Ecto neural progenitor cell (in vitro differentiated cells): Measurements from ENCODE around the gene PLXNB2.

Source experiments
- DNase-seq: peaks from one replicate; pipeline ENCODE4 v3.0.0-alpha.2; 2018; ENCODE audit warnings: low spot score

PLXNB2 gene

GRCh38 chr22:50310031-50310722 lies 2.7 kb upstream of the PLXNB2 start:
- no peak for DNase-seq

GRCh38 chr22:50309601-50309991 lies 2.1 kb upstream of the PLXNB2 start:
- DNase-seq, result no peak

DNA sequence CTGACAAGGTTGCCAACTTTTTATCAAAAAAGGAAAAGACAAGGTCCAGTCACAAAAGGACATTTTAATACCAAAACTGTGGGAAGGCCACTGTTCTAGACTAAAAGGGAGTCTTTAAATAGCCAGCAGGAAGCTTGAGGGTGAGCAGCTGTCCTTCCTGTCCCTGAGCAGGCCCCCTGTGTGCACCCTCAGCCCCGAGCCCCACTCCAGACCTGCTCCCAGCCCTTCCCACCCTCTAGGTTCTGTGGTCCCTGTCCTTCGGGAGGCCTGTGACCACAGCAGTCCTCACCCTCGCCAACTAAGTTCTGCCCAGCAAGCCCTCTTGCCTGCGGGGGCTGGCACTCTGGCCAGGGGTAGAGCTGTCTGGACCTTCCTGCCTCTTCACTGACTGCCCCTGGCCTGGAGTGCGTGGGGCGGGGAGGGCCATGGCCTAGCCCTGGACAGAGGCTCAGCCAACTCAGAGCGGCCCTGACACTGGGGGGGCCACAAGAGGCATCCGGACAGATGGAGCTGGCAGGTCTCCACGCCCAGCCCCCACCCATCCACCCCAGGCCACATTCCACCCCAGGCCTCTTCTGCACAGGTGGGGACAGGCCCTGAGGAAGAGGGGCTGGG lies 1.6 kb upstream of the PLXNB2 start:
- DNase-seq, result no peak

DNA sequence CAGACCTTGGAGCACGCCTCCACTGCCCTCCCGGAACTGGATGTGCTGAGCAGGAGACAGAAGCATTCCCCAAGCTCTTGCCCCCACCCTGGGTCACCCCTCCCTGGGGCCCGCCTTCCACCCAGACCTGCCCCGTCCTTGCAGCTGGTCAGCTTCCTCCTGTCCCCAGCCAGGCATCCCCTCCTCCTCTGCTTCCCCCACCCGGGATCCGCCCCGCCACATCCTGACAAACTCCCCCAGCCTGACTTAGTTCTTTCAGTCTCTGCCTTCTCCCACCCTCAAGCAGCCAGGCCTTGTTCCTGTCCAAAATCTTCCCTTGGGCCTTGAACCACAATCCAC lies 1.1 kb upstream of the PLXNB2 start:
- peak; percentile 72 for DNase-seq

DNA sequence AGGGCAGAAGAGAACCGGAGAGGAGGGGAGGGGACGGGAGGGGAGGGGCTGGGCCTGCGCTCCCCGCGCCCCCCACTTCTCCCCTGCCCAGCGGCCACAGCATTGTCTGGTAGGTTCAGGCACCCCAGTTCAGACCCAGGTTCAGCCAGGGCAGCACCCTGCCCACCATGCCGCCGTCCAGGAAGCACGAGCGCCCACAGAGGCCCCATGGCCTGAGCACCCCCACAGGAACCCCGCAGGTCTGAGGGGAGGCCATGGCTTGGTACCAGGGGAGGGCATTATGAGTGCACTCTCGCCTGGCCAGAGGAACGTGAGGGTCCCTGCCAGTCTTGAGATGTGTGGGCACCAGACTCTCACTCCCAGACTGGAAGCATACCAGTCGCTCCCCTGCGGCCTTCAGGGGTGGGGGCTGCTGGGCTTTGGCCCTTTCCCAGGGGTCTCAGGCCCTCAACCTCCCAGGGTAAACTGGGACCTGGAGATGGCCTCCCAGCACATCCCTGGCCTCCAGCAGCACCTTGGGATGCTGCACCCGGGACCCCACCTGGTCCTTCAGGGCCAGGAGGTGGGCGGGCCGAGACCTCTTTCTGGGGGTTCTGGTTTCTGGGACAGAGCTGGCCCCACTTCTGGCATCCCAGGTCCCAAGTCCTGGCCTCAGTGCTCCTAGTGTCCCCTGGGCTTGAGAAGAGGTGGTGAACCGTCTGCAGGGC lies 597 bp upstream of the PLXNB2 start:
- no peak for DNase-seq

DNA sequence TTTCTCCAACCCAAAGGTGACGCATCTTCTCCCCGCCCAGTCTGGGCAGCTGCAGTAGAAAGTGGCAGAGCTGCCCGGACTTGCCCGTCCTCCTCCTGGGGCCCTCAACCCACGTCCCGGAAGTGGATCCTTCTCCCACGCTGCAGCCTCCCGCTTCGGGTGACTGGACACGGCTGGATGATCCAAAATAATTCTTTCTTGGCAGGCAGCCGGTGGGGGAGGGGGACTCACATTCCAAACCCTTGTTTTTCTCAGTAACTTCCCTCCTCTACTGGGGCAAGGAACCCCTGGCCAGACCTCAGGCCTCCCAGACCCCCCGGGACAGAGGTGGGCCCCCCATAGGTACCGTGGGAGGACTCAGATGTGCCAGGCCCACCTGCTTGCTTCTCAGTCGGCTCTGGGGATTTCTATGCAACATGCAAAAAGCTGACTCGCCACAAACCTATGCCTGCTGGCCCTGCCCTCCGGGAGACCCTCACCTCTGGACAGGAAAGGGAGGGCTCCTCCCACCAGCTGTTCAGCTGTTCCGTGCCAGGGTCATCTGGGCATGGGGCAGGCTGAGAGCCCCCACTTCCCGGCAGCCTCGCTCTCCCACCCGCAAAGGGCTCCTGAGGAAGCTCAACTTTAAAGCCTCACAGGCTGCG lies 1.4 kb downstream of the PLXNB2 start:
- no peak for DNase-seq

- DNase-seq, result no peak
Measured at GRCh38 chr22:50305393-50305922, 2.0 kb downstream of the PLXNB2 start.

DNA sequence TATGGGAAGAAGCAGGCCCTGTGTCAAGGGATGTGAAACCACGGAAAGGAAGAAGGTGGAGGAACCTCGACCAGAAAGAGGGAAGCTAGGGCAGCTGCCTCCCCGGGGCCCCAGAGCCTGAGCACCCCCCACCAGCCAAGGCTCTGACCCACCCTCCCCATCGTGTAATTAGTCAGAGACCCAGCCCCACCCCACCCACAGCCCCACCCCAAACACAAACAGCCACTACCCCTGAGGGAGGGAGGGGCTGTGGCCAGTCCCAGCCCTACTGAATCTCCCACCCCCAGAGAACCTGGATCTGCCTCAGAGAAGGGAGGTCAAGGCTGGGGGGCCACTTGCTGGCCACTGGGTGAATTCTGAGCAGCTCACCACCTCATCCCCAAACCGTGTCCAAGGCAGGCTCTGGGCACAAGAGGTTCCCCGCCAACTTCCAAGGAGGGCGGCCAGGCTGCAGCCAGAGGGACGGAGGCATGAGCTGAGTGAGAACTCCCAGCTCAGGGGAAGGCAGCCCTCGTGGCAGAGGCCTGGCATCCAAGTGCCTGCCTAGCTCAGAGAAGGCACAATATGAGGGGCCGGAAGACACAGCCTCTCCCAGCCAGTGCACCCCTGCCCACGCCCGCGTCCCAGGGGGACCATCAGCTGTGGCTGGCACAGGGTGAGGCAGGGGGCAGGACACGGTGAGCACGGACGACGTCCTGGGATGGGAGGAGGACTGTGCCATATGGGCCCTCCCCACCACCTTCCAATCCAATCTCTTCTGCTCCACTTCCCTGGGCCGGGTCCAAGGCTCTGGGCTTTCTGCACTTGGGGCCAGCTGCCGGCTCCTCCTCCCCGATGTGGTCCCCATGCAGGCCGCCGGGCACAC lies 2.7 kb downstream of the PLXNB2 start:
- no peak for DNase-seq

DNA sequence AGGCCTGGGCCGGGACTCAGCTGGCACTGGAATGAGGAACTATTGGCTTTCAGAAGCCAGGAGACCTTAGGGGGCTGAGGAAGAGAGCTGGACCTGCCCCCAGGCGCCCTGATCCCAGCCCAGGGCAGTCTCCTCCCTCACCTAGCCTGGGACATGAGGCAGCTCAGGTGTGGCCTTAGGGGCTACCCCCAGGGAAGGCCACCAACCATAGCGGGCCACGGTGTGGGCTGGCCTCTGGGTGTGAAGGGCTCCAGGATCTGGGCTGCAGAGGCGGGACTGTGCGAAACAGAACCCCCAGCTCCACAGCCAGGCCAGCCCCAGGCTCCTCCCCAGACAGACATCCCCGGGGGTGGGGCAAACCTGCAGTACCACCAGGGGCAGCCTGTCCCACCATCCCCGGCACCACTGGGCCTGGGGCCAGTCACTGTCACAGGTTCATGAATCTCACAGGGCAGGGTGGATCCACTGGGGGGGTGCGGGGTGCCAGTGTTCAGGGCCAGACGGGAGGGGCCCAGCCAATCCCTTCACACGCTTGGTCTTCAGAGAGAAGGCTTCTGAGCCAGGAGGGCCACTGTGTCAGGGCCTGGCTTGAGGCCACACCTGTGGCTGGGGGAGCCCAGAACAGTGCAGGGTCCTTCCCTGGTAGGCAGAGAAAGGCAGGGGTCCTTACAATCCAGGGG lies 3.5 kb downstream of the PLXNB2 start:
- DNase-seq, result no peak

GRCh38 chr22:50303515-50303847 lies 4.0 kb downstream of the PLXNB2 start:
- no peak for DNase-seq

- DNase-seq, result no peak
Measured at GRCh38 chr22:50302564-50302963, 4.9 kb downstream of the PLXNB2 start.

DNA sequence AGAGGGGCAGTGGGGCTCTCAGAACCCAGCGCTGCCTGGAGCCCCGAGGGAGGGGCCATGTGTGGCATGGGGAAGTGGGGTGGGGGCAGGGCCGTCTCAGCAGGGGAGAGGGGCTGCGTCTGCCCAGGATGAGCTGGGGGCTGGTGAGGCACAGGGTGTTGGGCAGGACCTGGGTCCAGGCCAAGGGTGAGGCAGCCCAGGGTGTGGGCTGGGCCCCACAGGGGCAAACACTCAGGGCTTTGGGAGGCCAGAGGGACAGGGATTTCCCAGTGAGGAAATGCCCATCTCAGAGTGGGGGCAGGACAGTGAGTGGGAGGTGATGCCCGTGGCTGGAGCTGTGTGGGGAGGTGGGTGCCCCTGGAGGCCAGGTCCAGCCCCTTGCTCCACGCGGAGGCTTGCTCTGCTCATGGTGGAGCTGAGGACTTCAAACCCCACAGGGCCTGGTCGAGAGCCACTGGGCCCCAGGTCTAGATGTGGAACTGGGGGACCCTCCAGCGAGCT lies 5.4 kb downstream of the PLXNB2 start:
- DNase-seq, result no peak

DNA sequence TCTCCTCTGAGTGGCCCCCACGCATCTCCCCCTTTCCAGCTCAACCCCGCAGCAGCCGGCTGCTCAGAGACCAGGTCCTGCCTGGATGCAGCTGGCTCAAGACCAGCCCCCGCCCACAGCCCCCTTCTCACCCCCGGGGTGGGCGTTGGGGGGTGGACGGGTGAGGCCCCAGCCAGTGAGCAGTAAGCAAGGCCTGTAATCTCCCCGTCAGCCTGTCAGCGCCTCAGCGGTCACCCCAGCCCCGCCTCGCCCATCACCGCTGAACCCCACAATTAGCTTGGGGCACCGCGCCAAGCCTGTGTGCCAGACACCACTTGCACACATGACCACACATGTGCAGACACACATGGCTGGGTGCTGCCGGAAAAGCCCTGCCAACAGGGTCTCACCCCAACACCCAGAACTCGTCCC lies 5.9 kb downstream of the PLXNB2 start:
- no peak for DNase-seq

DNA sequence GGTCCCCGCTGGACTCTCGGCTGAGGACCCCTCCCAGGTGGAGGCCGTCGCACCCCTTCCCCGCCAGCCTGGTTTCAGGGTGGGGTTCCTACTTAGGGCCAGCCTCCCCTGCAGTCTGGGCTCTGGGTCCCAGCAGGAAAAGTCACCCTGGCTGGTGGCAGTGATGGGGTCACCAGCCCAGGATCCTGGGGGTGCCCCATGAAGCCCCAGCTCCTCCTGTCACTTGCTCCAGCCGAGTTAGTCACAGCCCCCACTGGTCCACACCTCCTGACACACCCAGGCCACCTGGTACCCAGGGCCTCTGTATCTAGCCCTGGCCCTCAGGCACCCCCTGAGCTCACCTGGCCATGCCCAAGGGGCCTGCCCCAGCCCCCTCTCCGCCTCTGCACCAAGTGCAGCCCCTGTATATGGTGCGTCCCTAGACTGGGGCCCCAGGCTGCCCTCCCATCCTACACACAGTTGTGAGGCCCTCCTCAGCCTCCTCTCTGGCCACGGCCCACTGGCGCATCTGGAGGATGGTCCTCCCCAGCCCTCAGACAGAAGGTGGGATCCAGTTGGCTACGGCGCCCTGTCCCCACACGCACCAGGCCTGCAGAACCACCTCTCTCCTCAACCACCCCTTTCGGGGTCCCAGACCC lies 6.7 kb downstream of the PLXNB2 start:
- no peak for DNase-seq

- DNase-seq, result peak; percentile 76
Measured at GRCh38 chr22:50299785-50300619, 7.4 kb downstream of the PLXNB2 start.

GRCh38 chr22:50298937-50299784 lies 8.3 kb downstream of the PLXNB2 start:
- DNase-seq, result no peak

- DNase-seq, result no peak
Measured at GRCh38 chr22:50298266-50298637, 9.2 kb downstream of the PLXNB2 start.

- no peak for DNase-seq
Measured at GRCh38 chr22:50297510-50298265, 9.8 kb downstream of the PLXNB2 start.
